ENCODE data around the gene BTG2.

BTG2 gene

DNA sequence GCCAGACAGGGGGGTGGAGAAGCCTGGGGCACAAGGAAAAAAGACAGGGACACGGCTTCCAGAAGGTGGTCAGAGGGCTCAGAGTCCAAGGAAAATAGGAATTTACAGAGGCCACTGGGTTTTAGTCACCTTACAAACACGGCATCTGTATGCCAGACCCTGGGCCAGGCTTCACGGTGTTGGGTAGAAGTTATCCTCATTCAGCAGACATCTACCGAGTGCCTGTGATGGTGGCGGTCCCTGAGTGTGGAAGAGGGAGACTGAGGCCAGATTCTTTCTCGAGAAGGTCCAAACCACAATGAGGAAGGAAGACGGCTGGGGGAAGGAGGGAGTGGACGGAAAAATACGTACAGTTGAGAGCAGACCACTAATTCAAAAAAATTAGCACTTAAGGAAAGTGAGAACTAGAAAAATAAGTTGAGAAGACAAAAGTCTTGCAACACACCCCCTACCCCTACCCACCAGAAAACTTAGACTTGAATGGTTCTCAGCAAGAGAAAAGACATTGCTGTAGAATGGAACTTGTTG is 864 bp upstream of the BTG2 start:
- H3K9me3 ChIP-seq (ENCODE audit: low read length) = no peaks in the 10 kb centered on the region
- peak overlapping the region; percentile 85 for H3K4me2 ChIP-seq (ENCODE audit: low read length)
- peaks cover 44% of the 10 kb centered on the region for H3K79me2 ChIP-seq (ENCODE audit: insufficient read depth, low read length)
- peak overlapping the region; percentile 100 for H3K27ac ChIP-seq (ENCODE audit: low read depth, low read length, poor library complexity, severe bottlenecking)
- H3K4me3 ChIP-seq (ENCODE audit: low read depth, low read length, poor library complexity, severe bottlenecking) = peak overlapping the region; percentile 97
- peaks cover 73% of the 10 kb centered on the region for H3K4me1 ChIP-seq (ENCODE audit: insufficient read depth, low read length, severe bottlenecking)
- no peaks in the 10 kb centered on the region for H4K20me1 ChIP-seq (ENCODE audit: insufficient read depth, low read length)
- no peaks in the 10 kb centered on the region for H3K27me3 ChIP-seq (ENCODE audit: insufficient read depth, low read length)
- peaks cover 31% of the 10 kb centered on the region for H3F3A ChIP-seq (ENCODE audit: insufficient read depth, low read length)
- no peaks in the 10 kb centered on the region for H3K9me2 ChIP-seq (ENCODE audit: low read depth, low read length)
- no peak overlapping the region for H2AFZ ChIP-seq (ENCODE audit: low read length)
- no peak for TF ChIP-seq CTCF (IDR thresholded peaks at IDR 0.05; ENCODE audit: low read length)
- TF ChIP-seq EZH2 (IDR thresholded peaks at IDR 0.05; ENCODE audit: borderline replicate concordance, low read length) = no peak
- H3K9ac ChIP-seq (ENCODE audit: low read length) = peak overlapping the region; percentile 91
- peaks cover 41% of the 10 kb centered on the region for H3K36me3 ChIP-seq (ENCODE audit: insufficient read depth, low read length)

DNA sequence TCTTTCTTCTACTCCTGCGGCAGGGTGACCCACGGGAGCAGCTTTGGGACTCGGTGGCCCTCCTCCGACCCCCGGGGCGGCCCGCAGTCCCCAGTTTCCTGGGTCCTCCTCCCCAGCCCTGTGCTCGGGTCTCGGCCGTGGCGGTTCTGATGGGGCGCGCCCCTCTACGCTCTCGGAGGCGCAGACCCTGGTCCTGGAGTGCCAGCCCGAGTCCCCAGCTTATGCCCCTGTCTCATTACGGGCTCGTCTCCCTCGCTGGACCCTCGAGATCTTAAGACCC is 430 bp downstream of the BTG2 start:
- Histone ChIP-seq H3K9me2 (ENCODE audit: low read depth, low read length) (no peaks in the 10 kb centered on the region), H3K27me3 (ENCODE audit: insufficient read depth, low read length) (no peaks in the 10 kb centered on the region), H3K9me3 (ENCODE audit: low read length) (no peaks in the 10 kb centered on the region), H3K79me2 (ENCODE audit: insufficient read depth, low read length) (peaks cover 44% of the 10 kb centered on the region), H3K27ac (ENCODE audit: low read depth, low read length, poor library complexity, severe bottlenecking) (peak overlapping the region; percentile 99), H3K36me3 (ENCODE audit: insufficient read depth, low read length) (peaks cover 50% of the 10 kb centered on the region), H3K4me3 (ENCODE audit: low read depth, low read length, poor library complexity, severe bottlenecking) (peak overlapping the region; percentile 97), H3K4me2 (ENCODE audit: low read length) (peak overlapping the region; percentile 86), H3F3A (ENCODE audit: insufficient read depth, low read length) (peaks cover 43% of the 10 kb centered on the region), H3K9ac (ENCODE audit: low read length) (peak overlapping the region; percentile 99), H2AFZ (ENCODE audit: low read length) (no peak overlapping the region), H4K20me1 (ENCODE audit: insufficient read depth, low read length) (no peaks in the 10 kb centered on the region), H3K4me1 (ENCODE audit: insufficient read depth, low read length, severe bottlenecking) (peaks cover 73% of the 10 kb centered on the region)
- no peak for TF ChIP-seq CTCF (IDR thresholded peaks at IDR 0.05; ENCODE audit: low read length)

GRCh38 chr1:203306089-203306964 is 1.0 kb downstream of the BTG2 start:
- Histone ChIP-seq H3K4me2 (ENCODE audit: low read length) (peak overlapping the region; percentile 86), H3K36me3 (ENCODE audit: insufficient read depth, low read length) (peaks cover 52% of the 10 kb centered on the region), H4K20me1 (ENCODE audit: insufficient read depth, low read length) (no peaks in the 10 kb centered on the region), H3K9me2 (ENCODE audit: low read depth, low read length) (no peaks in the 10 kb centered on the region), H3K4me1 (ENCODE audit: insufficient read depth, low read length, severe bottlenecking) (peaks cover 73% of the 10 kb centered on the region), H3F3A (ENCODE audit: insufficient read depth, low read length) (peaks cover 44% of the 10 kb centered on the region), H3K27ac (ENCODE audit: low read depth, low read length, poor library complexity, severe bottlenecking) (peak overlapping the region; percentile 99), H3K79me2 (ENCODE audit: insufficient read depth, low read length) (peaks cover 44% of the 10 kb centered on the region), H2AFZ (ENCODE audit: low read length) (no peak overlapping the region), H3K9ac (ENCODE audit: low read length) (peak overlapping the region; percentile 99), H3K9me3 (ENCODE audit: low read length) (no peaks in the 10 kb centered on the region), H3K4me3 (ENCODE audit: low read depth, low read length, poor library complexity, severe bottlenecking) (peak overlapping the region; percentile 97), H3K27me3 (ENCODE audit: insufficient read depth, low read length) (no peaks in the 10 kb centered on the region)
- TF ChIP-seq CTCF (IDR thresholded peaks at IDR 0.05; ENCODE audit: low read length) (peak; percentile 4; the same call in 1 of the 2 replicates), EZH2 (IDR thresholded peaks at IDR 0.05; ENCODE audit: borderline replicate concordance, low read length) (no peak)
